Right cardiac atrium (tissue), 5 donors: ENCODE data around the gene MATN1. TPM values are rescaled to one million over a fixed set of nuclear protein-coding genes. Genes with fewer than 3 reads are reported as not detected.

Experiments used
- ATAC-seq, 2 donors: fragments of 200-7000 bp; cut with Tn5 transposase; one replicate each; pipeline versions ENCODE4 v1.8.0 to v1.9.1; 2020; ENCODE audit warnings: moderate library complexity in 2 of 2, mild to moderate bottlenecking in 1 of 2
- DNase-seq, 3 donors: peaks; one replicate each; pipeline ENCODE4 v3.0.0-alpha.2; 2020
- H3K27ac ChIP-seq: one replicate; pipeline ENCODE4 v1.5.1; 2013; ENCODE audit warnings: mild to moderate bottlenecking, low read length, control low read depth, moderate library complexity
- H3K27me3 ChIP-seq: one replicate; pipeline ENCODE4 v1.6.1; 2013; ENCODE audit not compliant: control insufficient read depth, insufficient read depth
- H3K4me1 ChIP-seq: one replicate; pipeline ENCODE4 v1.6.1; 2013; ENCODE audit warnings: low read length; ENCODE audit not compliant: control insufficient read depth, insufficient read depth
- H3K4me3 ChIP-seq: one replicate; pipeline ENCODE4 v1.5.1; 2013; ENCODE audit warnings: low read length, control low read depth
- H3K9me3 ChIP-seq: one replicate; pipeline ENCODE4 v1.6.1; 2013; ENCODE audit warnings: low read length; ENCODE audit not compliant: control insufficient read depth
- WGBS: extraction: QIAGEN DNeasy Blood & Tissue Kit; methylation state at CpG from one replicate; pipeline ENCODE4 v1.1.7; 2013; 5-methylcytosine and 5-hydroxymethylcytosine counted together
- intact Hi-C, 4 donors: fragments of 100-400 bp; cut with DNase I; formaldehyde crosslinking; loops; one replicate each; pipeline versions ENCODE4 v1.11.0 to v1.14.0; 2022 to 2023
- polyA plus RNA-seq: library from polyadenylated mRNA; stranded (reverse); fragments of 200-250 nt; gene quantifications from one replicate; pipeline ENCODE4 v1.2.3, GENCODE V29; 2013
- total RNA-seq, 4 donors: library from RNA; stranded (reverse); fragmentation: NEBNext Ultra II Directional; extraction: Animal tissue kit (Norgen Biotek cat#: 25700); gene quantifications; one replicate each; pipeline ENCODE4 v1.2.1, GENCODE V29; 2021
- donor health status: healthy with polysubstance abuse.
- donor health status: DM: no; HTN: yes; CAD: no.
- donor health status: DM: no; HTN: no; CAD: no.
- donor health status: DM: no; HTN: yes; CAD: no; lungs with severe emphysema.
- donor health status: DM: yes; HTN: yes; CAD: no.

The MATN1 gene
- total and polyA plus RNA-seq, 5 donors, result 0.07 TPM; not detected in 4

GRCh38 chr1:30720271-30721223, 2.8 kb downstream of the MATN1 start:
- H3K27me3 ChIP-seq, result no peaks in the 10 kb centered on the region
- intact Hi-C loops, result loop anchor here in 3 of 4 donors (2.0 to 10.0 kb wide), 4 partner anchors 58 to 704 kb away; no protein-coding TSS in a partner anchor
- H3K9me3 ChIP-seq, result no peaks in the 10 kb centered on the region
- WGBS, result 88% methylated on average over 16 of the region's 16 CpGs
- no peak overlapping the region for H3K27ac ChIP-seq
- DNase-seq (peak in 1 of 3 donors; percentile 31), ATAC-seq (no peak)
- no peak overlapping the region for H3K4me3 ChIP-seq
- no peaks in the 10 kb centered on the region for H3K4me1 ChIP-seq

- Histone ChIP-seq H3K4me1 (no peaks in the 10 kb centered on the region), H3K27ac (no peak overlapping the region), H3K9me3 (no peaks in the 10 kb centered on the region), H3K4me3 (no peak overlapping the region), H3K27me3 (no peaks in the 10 kb centered on the region)
- intact Hi-C loops, result loop anchor here (1.0 to 10.0 kb wide), 7 partner anchors 59 to 1485 kb away; partner anchors contain the start of genes MECR (in 1 of the 4) and PTPRU (in 1 of the 4)
- peak in 1 of 2 donors; percentile 0 for ATAC-seq
- no peak for DNase-seq
- 34% methylated on average over 21 of the region's 21 CpGs for WGBS
Observed at GRCh38 chr1:30719406-30720270, 3.7 kb downstream of the MATN1 start.

- DNase-seq, result peak; percentile 80 to 93 (median 90)
- intact Hi-C loops, result loop anchor here (1.0 to 10.0 kb wide), 4 partner anchors 60 to 1484 kb away; partner anchors contain the start of genes MECR (in 1 of the 4) and PTPRU (in 1 of the 4)
- no peaks in the 10 kb centered on the region for H3K9me3 ChIP-seq
Observed at GRCh38 chr1:30718636-30719405, 4.6 kb downstream of the MATN1 start.

GRCh38 chr1:30718091-30718635, 5.2 kb downstream of the MATN1 start:
- intact Hi-C loops, result loop anchor here in 2 of 4 donors (2.0 to 10.0 kb wide), 3 partner anchors 61 to 1483 kb away; partner anchors contain the start of genes MECR (in 1 of the 2) and PTPRU (in 1 of the 2)
- Histone ChIP-seq H3K4me3 (peak overlapping the region; percentile 26), H3K4me1 (no peaks in the 10 kb centered on the region), H3K27ac (peak overlapping the region; percentile 77), H3K27me3 (no peaks in the 10 kb centered on the region), H3K9me3 (no peaks in the 10 kb centered on the region)
- ATAC-seq, result peak; percentile 92 to 93
- peak; percentile 100 for DNase-seq
- 1% methylated on average over 48 of the region's 50 CpGs for WGBS

More at GRCh38 chr1:30718636-30719405, 4.6 kb downstream of the MATN1 start:
- Histone ChIP-seq H3K27ac (peak overlapping the region; percentile 96), H3K27me3 (no peaks in the 10 kb centered on the region), H3K4me3 (peak overlapping the region; percentile 19), H3K4me1 (no peaks in the 10 kb centered on the region)
- under 1% methylated on average over 66 of the region's 66 CpGs for WGBS
- ATAC-seq, result peak; percentile 89

GRCh38 chr1:30716646-30717045, 6.7 kb downstream of the MATN1 start:
- 98% methylated on average over 8 of the region's 8 CpGs for WGBS
- DNase-seq (peak in 2 of 3 donors; percentile 63 to 64), ATAC-seq (no peak)
- no peak overlapping the region for H3K27ac ChIP-seq
- no peaks in the 10 kb centered on the region for H3K4me1 ChIP-seq
- no peak overlapping the region for H3K4me3 ChIP-seq
- no peaks in the 10 kb centered on the region for H3K27me3 ChIP-seq
- intact Hi-C loops, result loop anchor here in 2 of 4 donors (10.0 kb wide), 2 partner anchors 1472 to 1482 kb away; partner anchors contain the start of genes MECR (in 1 of the 2) and PTPRU (in 1 of the 2)
- no peaks in the 10 kb centered on the region for H3K9me3 ChIP-seq

- DNase-seq (peak in 2 of 3 donors; percentile 57 to 60), ATAC-seq (no peak)
- no peaks in the 10 kb centered on the region for H3K27me3 ChIP-seq
- no peak overlapping the region for H3K4me3 ChIP-seq
- no peak overlapping the region for H3K27ac ChIP-seq
- H3K9me3 ChIP-seq, result no peaks in the 10 kb centered on the region
- 98% methylated on average over 11 of the region's 11 CpGs for WGBS
- no peaks in the 10 kb centered on the region for H3K4me1 ChIP-seq
- intact Hi-C loops, result loop anchor here in 2 of 4 donors (10.0 kb wide), 2 partner anchors 1471 to 1481 kb away; partner anchors contain the start of genes MECR (in 1 of the 2) and PTPRU (in 1 of the 2)
Observed at GRCh38 chr1:30715886-30716285, 7.5 kb downstream of the MATN1 start.

- no peak overlapping the region for H3K4me3 ChIP-seq
- no peaks in the 10 kb centered on the region for H3K9me3 ChIP-seq
- no peak for ATAC-seq
- WGBS, result 84% methylated on average over 2 of the region's 2 CpGs
- DNase-seq, result no peak
- no peaks in the 10 kb centered on the region for H3K27me3 ChIP-seq
- intact Hi-C loops, result loop anchor here in 2 of 4 donors (10.0 kb wide), 2 partner anchors 1470 to 1480 kb away; partner anchors contain the start of genes MECR (in 1 of the 2) and PTPRU (in 1 of the 2)
- no peak overlapping the region for H3K27ac ChIP-seq
- H3K4me1 ChIP-seq, result no peaks in the 10 kb centered on the region
Observed at GRCh38 chr1:30715216-30715615, 8.2 kb downstream of the MATN1 start.

GRCh38 chr1:30714536-30715090, 8.8 kb downstream of the MATN1 start:
- Histone ChIP-seq H3K9me3 (no peaks in the 10 kb centered on the region), H3K27me3 (no peaks in the 10 kb centered on the region), H3K27ac (no peak overlapping the region), H3K4me3 (no peak overlapping the region), H3K4me1 (no peaks in the 10 kb centered on the region)
- DNase-seq (no peak), ATAC-seq (no peak)
- WGBS, result 91% methylated on average over 8 of the region's 8 CpGs
- intact Hi-C loops, result loop anchor here in 2 of 4 donors (10.0 kb wide), 2 partner anchors 1470 to 1480 kb away; partner anchors contain the start of genes MECR (in 1 of the 2) and PTPRU (in 1 of the 2)

GRCh38 chr1:30714025-30714424, 9.4 kb downstream of the MATN1 start:
- 67% methylated on average over 4 of the region's 4 CpGs for WGBS
- Histone ChIP-seq H3K27ac (no peak overlapping the region), H3K4me1 (no peaks in the 10 kb centered on the region), H3K9me3 (no peaks in the 10 kb centered on the region), H3K4me3 (no peak overlapping the region), H3K27me3 (no peaks in the 10 kb centered on the region)
- DNase-seq (no peak), ATAC-seq (no peak)
- intact Hi-C loops, result loop anchor here in 2 of 4 donors (10.0 kb wide), 2 partner anchors 1469 to 1479 kb away; partner anchors contain the start of genes MECR (in 1 of the 2) and PTPRU (in 1 of the 2)
